COLO668 (cell line): ENCODE results near the gene PDZD2.
"Not testable (repeated sequence)": the region's sequence is repeated elsewhere in the genome, so short reads cannot be mapped to it uniquely, and the experiment has no call there.

Experiments used
- DNase-seq: peaks from one replicate; lab custom pipeline; 2025; ENCODE audit not compliant: unreplicated experiment; lab: John Stamatoyannopoulos, UW

PDZD2 gene

DNA sequence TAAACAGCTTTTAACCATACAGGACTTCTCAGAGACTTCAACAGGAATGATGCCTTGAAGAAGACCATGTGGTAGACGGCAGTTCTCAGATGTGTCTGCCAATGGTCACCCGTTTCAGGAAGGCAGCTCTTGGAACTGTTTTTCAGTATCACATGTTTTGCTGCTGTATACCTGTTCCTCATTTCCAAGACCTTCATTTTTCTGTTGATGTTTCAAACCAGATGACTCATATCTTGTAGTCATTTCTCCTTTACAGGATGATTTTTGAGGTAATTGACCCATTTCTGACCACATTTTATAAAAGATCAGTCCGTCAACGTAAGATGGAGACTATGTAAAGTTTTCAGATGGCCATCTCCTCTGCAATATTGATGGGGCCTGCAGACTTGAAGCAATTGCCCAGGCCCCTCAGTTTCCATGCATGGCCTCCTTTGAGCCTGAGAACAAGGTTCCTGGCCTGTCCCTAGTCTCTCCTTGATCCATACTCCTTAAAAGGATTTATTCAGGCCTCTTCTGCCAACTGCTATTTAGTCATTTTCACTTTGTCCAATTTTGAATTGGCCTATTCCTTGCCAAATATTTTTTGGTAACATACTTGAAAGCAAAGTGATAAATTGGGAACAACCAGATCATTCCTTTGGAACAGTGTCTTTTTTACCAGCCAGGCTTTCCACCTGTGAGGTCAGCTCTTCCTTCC is 128.6 kb downstream of the PDZD2 start:
- DNase-seq, result no peak

DNA sequence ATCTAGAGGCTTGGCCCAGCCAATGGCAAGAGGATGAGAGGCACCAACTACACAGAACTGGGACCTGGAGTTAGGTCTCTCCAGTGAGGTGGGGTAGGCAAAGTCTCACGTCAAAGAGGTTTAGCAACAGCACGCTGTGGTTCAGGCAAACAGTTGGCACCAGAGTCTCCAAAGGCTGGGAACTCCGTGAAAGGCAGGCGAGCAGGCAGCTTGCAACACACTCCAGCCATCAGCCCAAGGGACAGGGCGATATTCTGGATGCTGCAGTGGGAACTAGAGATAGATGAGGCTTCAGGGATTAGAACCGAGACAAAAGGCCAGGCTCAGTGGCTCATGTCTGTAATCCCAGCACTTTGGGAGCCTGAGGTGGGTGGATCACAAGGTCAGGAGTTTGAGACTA is 129.1 kb downstream of the PDZD2 start:
- no peak for DNase-seq

DNA sequence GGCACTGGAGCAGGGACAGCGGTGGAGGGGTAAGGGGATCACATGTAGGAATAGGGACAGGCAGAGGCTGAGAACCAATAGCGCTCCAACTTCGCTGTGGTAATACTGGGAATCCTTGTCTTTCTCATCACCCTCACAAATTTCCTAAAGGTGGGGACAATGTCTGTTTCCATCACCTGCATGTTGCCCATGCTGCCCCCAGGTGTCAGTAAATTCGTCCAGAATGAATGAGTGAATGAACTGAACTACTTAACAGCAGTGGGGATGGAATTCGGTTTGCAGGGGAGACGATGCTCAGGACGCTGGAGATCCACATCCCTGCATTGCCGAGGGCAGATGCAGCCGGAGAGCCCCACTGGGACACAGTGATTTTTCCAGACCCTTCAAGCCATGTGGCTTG is 129.9 kb downstream of the PDZD2 start:
- DNase-seq, result no peak

DNA sequence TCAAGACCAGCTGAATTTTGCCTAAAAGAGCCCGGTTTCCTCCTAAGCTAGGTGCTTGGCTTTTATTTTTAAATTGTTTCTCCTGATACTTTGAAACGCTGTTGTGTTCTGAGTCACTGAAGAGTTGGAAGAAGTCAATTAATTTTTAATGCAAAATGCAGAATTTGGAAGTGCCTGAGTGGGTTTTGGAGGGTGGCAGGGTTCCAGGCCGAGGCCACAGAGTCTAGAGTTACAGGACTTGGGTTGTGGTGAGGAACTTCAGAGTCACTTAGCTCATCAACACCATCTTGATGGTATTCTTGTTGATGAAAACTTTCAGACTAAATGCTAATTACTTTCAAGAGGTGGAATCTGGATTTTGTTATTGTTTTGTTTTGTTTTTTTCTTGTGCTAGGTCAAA is 130.6 kb downstream of the PDZD2 start:
- DNase-seq, result no peak

DNA sequence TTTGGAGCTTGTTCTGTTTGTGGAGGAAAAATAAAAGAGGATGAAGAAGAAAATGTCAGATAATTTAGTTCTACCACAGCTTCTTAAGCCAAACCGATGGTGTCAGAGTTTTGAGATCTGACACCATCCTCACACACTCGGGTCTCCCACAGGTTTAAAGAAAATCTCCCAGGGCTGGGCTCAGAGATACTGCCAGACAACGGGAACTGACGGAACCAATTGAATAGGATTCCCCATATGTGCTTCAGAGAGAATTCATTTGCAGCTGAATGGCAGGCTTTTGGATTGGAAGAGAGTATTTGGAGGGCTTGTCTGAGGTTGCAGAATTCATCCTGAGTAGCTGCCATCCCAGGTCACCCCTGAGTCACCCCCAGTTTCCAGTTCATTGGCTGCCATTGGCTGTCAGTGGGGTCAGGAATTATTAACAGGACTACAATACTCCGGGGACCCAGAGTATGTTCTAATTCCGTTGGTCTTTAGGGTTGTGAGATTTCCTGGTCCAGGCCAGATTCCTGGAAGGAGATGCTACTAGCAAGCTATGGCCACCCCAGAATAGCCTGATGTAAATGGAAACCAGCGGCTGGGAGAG is 131.3 kb downstream of the PDZD2 start:
- no peak for DNase-seq

DNA sequence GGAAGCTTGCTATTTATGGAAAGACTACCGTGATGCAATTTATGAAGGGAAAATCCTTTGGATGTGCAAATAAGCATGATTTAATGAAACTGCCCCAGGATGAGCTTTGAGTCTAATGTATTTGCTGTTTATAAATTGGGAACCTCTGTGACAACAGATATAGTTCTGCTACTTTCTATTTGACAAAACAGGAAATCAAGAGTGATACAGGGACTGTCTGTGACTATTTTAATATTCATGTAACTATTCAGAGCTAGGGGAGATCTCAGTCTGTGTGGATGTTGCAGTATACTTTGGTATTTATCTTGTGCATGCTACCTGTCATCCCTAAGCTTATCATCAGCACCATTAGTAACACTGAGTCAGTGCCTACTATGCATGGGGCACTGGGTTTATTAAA is 132.1 kb downstream of the PDZD2 start:
- no peak for DNase-seq

DNA sequence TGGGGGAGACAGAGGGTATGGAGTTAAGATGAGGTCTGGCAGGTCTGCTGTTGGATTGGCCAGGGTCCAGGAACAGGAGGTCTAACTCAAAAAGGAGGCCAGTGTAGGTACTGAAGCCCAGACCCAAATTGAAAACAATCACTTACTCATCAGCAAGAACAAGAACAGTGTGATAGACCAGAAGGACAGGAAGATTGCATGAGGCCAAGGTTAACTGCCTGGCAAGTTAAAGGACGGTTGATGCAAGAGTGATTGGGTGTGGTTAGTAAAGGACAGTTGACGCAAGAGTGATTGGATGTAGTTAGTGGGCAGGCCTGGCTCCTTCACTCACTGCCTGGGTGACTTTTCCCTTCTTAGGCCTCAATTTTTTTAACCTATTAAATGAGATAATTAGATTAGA is 132.6 kb downstream of the PDZD2 start:
- no peak for DNase-seq

DNA sequence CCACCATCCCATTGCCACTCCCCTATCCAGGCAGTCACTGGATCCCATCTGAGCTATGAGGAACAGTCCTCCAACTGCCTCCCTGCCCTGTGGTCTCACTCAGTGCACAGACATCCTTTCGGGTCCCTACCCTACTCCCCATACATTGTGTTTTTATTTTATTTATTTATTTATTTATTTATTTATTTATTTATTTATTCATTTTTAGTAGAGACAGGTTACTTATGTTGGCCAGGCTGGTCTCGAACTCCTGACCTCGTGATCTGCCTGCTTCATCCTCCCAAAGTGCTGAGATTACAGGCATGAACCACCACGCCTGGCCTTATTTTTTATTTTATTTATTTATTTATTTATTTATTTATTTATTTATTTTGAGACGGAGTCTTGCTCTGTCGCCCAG is 137.4 kb downstream of the PDZD2 start:
- not testable (repeated sequence) for DNase-seq

DNA sequence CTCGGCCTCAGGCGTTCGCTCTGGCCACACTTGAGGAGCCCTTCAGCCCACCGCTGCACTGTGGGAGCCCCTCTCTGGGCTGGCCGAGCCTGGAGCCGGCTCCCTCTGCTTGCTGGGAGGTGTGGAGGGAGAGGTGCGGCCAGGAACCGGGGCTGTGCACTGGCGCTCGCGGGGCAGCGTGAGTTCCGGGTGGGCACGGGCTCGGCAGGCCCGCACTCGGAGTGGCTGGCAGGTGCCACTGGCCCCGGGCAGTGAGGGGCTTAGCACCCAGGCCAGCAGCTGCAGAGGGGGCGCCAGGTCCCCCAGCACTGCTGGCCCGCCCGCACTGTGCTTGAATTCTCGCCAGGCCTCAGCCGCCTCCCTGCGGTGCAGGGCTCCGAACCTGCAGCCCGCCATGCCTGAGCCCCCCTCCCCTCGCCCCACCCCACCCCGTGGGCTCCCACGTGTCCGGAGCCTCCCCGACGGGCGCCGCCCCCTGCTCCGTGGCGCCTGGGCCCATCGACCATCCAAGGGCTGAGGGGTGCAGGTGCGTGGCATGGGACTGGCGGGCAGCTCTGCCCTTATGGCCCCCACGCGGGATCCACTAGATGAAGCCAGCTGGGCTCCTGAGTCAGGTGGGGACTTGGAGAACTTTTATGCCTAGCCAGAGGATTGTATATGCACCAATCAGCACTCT is 138.2 kb downstream of the PDZD2 start:
- no peak for DNase-seq

DNA sequence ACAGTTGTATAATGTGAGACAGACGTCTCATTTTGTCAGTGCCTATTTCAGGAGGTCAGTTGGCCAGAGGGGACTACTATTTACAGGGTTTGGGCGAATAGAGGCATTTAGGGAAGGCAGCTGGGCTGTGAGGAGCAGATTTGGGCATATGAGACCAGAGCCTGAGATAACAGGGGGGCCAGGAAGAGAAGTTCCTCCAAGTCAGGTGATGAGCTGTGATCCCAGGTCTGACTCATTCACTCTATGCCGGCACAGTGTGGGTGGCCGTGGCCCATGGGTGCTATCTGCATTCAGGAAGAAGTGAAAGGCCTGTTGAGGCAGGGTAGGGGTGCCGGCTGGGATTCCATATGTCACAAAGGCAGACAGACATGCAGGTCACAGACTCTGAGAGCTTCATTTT is 142.8 kb downstream of the PDZD2 start:
- DNase-seq, result no peak

DNA sequence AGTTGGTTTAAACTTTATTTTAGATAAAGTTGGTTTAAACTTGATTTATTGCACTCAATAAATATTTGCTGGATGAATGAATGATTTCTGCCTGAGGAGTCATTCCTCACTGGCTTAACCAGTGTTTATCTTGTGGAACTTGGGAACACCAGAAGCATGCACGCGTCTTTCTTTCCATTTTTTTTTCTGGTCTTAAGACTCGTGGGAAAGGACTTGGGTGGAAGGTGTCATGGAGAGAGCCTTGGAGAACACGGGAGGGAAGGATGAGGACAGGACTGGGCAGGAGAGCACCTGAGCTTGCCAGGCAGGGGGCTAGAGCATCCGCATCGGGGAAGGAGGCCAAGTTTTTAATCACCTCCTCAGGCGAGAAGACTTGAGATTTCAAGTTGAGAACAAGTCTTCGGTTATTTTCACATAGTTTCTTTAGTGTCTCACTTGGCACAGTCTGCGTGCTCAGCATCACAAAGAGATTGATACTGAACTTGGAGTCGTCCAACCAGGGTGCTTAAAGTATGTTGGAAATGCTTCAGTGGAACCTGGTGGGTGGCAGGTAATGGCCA is 144.2 kb downstream of the PDZD2 start:
- DNase-seq, result no peak

DNA sequence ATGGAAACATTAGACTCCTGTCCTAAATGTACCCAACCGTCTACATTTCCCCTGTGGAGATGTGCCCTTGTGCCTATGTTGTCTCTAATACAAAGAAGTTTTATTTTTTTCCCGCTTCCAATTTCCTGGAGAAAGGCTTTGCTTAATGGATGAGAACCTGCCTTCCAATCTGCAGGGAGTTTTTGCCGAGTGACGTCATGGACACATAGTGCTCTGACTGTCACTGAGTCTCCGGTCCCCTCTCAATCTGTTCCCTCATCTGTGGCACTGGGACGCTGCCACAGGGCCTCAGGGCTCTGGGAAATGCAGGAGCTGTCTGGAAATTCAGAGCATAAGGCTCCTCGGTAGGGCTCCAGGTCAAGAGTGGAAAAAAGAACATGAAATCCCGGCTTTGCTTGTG is 144.8 kb downstream of the PDZD2 start:
- DNase-seq, result no peak

DNA sequence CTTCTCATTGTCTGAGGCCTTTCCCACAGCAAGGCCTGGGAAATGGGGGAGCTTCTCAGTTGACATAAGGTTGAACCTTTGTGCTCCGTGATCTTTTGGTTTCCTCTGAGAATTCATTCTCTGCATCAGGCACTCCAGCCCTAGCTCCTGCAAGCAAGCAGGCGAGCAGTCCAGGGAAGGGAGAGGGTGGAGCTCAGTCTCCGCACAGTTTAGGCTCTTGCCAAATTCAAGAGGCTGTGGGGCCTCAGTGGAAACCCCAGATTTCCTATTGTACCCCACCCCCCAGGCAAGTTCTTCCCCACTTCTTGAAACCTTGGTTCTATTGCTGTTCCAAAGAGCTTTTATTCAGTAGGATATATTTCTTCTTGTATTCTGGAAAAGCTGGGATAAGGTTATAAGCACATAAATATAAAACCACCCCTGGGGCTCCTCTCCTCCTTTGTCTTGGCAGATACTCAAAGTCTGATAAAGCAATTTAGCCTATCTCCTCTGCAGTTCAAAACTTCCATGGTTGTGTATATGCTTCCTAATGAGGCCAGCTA is 147.2 kb downstream of the PDZD2 start:
- no peak for DNase-seq

DNA sequence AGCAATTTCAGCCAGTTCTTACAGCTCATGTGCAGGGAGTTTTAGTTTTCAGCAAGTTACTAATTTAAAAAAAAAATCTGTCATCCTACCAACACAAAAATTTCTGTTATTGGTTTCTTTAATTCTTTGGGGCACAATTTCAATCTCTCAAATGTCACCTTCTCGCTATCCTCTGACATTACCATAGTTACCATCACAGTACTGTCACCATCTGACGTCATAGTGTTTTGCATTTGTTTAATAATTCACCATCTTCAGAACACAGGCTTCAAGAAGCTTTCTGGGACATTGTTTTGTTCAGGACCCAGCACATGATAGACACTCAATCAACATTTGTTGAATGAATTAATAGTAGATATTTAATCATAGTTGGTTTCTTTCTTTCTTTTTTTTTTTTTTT is 155.1 kb downstream of the PDZD2 start:
- no peak for DNase-seq

DNA sequence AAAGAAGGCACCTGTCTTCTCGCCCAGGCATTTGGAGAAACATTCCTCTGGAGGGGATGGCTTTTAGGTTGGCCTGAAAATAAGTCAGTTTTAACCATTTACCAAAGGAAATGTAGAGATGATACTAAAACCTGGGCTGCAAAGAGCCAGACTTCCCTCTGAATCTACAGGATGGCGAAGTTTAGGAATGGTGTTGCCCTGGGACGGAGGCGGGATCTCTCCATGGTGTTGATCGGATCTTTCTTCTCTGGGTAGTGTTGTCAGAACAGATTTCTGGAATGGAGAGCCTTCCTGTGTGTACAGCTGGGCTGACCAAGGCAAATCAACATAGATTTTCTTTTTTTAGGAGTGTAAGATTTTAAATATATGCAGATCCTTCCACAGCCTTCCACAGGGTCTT is 159.2 kb downstream of the PDZD2 start:
- DNase-seq, result no peak

DNA sequence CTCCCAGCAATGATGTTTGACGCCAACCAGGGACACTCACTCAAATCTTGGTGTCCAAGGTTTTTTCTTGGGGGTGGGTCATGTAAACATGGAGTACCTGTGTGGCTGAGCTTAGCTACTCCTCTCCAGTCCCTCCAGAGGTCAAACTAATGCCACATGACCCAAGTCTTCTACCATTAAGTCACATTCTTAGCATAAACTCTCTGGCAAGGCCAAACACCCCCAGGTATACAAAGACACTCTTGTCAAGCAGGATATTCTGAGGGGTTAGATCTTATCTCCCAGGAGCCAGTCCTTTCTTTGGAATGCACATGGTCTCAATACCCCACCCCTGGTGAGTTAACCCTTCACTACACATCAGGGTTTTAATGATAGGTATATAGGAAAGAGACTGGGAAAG is 161.4 kb downstream of the PDZD2 start:
- DNase-seq, result no peak

DNA sequence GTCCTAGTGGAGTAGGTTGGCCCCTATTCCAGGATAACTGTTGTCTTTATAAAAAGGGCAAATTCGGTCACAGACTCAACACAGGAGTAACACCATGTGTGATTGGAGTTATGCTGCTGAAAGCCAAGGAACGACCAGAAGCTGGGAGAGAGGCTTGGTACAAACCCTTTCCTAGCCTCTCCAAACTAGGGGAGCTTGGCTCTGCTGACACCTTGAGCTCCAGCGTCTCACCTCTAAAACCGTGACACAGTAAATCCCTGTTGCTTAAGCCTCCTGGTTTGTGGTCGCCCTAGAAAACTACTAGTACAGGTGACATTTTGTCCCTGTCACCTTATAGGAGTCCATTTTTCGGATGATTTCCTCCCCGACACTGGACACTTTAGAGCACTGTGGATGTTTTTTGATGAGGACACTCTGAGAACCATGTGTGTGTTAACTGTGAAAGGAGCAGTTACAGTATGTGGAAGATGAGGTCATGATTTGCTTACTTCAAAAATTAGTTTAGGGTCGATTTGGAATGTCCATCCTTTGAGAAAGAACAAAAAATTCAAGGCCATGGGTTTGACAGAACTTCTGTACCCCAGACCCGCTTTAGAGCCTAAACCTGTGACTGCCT is 167.0 kb downstream of the PDZD2 start:
- no peak for DNase-seq

DNA sequence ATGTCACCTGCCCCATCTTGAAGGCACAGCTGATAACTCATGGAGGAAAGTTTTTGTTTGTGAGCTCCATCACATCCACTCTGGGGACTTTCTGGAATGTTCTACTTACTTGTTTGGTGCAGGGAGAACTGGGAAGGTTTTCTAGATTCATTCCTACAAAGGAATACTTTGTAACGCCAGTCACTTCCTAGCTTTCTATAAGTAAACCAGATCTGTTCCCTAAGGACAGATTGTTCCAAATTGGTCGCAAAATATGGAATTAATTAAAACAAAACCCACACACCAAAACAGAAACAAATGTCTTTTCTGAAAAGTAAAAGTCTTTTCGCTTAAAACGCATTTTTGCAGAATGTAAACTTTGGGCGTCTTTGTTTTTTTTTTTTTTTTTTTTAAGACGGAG is 167.6 kb downstream of the PDZD2 start:
- DNase-seq, result no peak

DNA sequence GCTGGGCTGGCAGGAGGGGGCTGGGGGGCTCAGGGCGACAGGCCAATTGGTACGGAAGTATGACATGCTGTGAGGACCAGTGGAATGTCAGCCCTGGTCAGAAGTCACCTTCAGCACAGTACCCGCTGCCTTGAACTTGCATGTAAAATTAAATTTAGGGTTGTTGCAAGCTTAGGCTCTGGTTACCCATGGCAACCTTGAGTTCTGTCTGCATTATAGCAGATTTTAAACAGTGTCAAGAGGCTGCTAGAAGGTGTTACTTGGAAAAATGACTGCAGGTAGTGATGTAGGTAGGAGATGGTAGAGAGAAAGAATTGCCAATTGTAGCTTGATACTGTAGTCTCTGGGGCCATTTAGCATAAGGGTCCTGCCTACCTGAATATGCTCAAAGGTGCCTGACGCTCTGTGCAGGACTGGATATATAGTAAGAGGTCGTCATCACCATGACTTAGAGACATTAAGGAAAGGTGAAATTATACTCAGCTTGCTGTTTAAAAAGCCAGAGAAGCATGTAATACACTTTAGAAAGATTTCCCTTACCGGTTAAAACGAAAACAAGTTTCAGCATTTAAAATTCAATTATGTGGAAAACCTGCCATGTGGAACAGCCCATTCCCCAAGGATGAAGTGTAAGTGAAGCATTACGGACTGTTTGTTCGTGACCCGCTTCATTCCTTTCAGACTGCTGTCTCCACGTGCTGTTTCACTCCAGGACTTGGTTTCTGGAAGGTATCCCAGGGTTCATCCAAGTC is 169.0 kb downstream of the PDZD2 start:
- DNase-seq, result no peak

DNA sequence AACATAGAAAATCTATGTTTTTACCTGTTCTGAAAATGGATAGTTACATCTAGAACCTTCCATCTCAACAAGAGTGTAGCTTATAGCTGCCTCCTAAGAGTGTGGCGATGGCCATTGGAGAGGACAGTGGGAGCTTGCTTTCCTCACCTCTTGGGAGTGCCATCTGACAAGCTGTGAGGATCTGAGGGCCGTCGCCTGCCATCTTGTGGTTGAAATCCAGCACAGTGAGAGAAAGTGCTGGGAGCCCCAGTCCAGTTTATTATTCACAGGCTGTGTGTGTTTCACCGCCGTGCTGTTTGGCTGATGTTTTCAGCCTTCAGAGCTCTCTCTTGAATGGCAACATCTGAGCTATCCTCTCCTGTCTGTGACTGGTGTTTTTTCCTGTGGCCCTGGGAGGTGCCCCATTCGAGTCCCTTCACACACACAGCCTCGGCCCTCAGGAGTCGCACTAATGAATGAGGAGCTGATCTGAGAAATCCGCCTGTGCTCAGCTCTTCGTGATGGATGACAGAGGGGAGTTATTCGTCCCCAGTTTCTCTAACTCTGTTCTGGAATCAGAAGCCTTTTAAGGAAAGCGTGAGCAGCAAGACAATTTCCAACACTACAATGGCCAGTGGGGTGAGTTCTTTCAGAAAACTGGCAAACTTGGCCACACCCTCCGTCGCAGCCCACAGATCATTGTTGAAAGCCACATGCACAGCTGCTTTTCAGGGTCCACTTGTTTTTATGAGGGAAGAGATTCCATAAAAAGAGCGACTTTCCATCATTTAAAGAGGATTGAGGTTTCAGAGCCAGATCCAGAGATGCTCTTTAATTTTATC is 170.3 kb downstream of the PDZD2 start:
- peak; percentile 44 for DNase-seq
